ENCODE measurements around the gene KCNQ1.

The KCNQ1 gene

GRCh38 chr11:2862395-2863275 is 417.8 kb downstream of the KCNQ1 start:
- no peak for DNase-seq (ENCODE audit: low spot score)

DNA sequence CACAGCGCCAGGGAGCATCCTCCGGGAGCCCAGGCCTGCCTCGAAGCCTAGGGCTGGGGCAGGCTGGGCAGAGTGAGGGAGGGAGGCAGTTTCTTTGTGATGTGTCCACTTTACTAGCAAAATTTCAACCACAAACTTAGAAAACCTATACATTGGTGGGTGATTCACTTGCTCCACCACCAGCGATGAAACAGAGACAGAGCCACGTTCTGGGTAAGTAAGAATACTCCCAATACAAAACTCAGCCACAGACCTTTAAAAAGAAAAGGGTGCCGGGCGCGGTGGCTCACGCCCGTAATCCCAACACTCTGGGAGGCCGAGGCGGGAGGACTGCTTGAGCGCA is 418.4 kb downstream of the KCNQ1 start:
- no peak for DNase-seq (ENCODE audit: low spot score)

- no peak for DNase-seq (ENCODE audit: low spot score)
These were observed 420.1 kb downstream of the KCNQ1 start for GRCh38 chr11:2864901-2865300.

DNA sequence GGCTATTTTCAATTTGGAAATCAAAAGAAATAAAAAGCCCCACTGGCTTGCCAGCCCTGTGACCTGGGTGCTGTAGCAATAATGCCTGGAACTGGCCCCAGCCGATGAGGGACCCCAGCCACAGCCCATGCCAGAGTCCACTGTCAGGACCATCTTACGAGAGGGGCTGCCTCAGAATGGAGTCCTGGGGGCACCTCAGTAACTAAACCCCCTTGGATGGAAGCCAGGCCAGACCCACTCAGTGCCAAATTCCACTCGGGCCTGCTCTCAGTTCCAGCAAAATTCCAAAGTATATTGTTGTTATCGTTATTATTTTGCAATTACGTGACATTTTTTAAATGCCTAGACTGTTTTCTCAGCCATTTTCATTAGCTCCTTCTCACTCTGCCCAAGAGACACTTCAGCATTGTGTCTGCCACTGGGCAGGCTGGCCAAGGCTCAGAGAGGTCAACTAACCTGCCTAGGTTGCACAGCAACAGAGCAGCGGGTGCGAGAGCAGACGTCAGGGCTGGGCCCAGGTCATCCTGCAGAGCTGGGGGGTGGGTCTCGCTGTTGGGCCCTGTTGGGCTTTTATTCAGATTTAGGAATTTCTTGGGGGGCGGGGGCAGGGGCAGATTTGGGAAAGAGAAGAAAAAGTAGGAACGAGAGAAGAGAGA is 421.2 kb downstream of the KCNQ1 start:
- DNase-seq (ENCODE audit: low spot score): no peak

GRCh38 chr11:2867142-2867541 is 422.3 kb downstream of the KCNQ1 start:
- no peak for DNase-seq (ENCODE audit: low spot score)

GRCh38 chr11:2867722-2868505 is 423.1 kb downstream of the KCNQ1 start:
- no peak for DNase-seq (ENCODE audit: low spot score)

DNA sequence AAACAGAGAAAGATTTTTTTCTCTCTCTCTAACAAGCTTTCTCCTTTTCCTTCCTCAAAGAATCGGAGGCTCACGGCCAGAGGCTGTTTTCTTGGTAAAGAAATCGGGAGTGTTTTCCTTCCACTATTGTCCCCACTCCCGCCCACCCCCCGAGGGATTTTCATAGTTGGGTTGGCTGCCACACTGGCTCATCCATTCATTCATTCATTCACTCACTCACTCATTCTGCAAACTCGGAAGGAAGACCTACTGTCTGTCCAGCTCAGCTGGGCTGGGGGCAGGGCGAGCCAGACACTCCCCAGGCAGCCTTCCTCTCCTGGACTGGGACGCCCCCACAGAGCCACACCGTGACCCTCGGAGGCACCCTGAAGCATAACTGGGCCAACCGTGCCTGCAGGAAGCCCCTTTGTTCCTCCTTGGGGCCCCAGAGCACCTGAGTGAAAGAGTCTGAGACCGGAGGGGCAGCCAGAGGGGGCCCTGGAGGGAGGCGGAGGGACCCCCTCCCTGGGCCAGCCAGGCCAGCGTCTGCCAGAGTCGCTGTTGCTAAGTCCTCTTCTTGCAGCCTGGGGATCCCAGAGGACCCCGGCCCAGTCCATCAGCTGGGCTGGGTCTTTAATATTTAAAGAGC is 423.8 kb downstream of the KCNQ1 start:
- no peak for DNase-seq (ENCODE audit: low spot score)

- DNase-seq (ENCODE audit: low spot score): no peak
These were observed 424.3 kb downstream of the KCNQ1 start for GRCh38 chr11:2869134-2869526.

DNA sequence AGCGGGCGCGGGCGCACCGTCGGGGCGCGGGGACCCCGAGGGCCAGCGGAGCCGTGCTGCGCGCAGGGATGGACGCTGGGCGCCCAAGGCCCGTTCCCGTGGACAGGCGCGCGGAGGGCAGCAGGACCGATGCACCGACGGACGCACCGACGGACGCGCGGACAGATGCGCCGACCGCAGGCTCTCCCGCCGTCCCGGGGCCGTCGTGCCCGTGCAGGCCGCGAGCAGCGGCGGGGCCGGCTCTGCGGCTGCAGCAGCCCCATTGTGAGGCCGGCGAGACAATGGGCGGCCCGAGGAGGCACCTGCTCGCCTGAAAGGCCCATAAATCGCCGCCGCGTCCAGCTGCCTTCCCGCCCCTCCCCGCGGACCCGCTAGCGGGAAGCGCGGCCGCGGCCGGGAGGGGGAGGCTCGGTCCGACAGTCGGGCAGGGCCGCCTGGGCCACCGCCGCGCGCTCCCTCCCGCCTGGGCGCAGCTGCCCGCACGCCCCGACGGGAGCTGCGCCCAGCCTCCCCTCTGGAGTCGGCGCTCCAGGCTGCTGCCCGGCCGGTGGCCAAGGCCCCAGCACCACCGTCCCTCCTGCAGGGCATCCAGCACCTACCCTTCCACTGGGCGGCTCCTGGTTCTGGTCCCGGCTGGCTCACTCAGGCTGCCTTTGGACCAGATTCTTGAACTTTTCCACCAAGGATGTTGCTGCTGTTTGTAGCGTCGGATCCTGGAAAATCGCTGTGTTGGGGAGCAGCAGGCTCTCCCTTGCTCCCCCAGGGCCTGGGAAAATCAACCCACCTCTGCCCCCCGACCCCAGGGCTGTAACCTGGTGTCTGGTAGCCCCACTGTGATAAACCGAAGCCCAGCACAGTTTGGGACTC is 425.0 kb downstream of the KCNQ1 start:
- DNase-seq (ENCODE audit: low spot score): no peak

- no peak for DNase-seq (ENCODE audit: low spot score)
These were observed 425.7 kb downstream of the KCNQ1 start for GRCh38 chr11:2870460-2870859.

GRCh38 chr11:2870969-2871680 is 426.3 kb downstream of the KCNQ1 start:
- no peak for DNase-seq (ENCODE audit: low spot score)

DNA sequence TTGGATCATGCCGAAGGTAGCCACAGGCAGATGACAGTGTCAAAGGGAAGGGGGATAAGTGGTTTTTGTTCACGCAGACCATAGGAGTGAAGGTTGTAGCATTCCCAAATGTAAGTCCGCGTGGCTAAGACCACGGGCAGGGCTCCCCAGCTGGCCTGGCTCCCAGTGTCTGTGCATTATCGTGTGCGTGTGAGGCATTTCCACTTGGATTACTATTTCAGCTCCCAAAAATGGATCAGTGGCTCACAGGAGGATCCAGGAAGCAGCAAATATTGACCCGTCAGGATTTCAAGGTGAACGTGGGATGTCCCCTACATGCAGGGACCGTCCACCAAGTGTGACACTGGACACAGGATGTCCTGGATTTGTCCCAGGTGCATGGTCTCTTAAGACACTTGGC is 430.2 kb downstream of the KCNQ1 start:
- DNase-seq (ENCODE audit: low spot score): no peak

GRCh38 chr11:2877474-2877873 is 432.7 kb downstream of the KCNQ1 start:
- DNase-seq (ENCODE audit: low spot score): no peak

DNA sequence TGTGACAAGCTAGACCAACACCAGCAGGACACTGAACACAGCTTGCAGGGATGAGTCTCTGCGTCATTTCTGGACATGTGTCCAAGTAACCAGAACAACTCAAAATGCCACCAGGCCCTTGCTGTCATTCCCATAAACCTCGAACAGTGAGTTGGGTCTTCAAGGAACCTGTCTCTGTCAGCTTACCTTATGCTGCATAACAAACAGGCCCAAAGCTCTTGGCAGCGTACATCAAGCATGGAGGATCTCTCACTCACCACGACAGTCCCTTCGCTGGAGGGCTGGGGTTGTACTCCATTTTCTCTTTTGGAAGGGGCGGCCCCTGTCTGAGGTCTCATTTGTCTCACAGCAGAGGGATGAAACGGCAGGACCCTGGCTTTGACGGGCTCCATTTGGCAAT is 434.0 kb downstream of the KCNQ1 start:
- DNase-seq (ENCODE audit: low spot score): no peak

DNA sequence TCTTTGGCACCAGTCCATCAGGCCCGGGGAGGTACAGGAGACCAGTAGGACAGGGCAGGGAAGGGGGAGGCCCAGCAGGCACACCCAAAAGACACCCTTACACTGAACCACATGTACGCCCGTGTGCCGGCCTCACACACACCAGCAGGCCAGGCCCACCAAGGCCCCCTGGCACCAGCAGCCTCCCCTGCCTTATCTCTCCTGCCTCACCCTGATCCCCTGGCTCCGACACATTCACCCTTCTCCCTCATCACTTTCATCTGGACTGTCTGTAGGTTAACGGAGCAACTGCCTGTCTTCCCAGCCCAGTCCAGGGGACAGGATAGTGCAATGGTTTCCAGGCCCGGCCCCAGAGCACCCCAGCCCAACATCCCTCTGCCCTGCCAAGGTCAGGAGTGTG is 435.8 kb downstream of the KCNQ1 start:
- no peak for DNase-seq (ENCODE audit: low spot score)

DNA sequence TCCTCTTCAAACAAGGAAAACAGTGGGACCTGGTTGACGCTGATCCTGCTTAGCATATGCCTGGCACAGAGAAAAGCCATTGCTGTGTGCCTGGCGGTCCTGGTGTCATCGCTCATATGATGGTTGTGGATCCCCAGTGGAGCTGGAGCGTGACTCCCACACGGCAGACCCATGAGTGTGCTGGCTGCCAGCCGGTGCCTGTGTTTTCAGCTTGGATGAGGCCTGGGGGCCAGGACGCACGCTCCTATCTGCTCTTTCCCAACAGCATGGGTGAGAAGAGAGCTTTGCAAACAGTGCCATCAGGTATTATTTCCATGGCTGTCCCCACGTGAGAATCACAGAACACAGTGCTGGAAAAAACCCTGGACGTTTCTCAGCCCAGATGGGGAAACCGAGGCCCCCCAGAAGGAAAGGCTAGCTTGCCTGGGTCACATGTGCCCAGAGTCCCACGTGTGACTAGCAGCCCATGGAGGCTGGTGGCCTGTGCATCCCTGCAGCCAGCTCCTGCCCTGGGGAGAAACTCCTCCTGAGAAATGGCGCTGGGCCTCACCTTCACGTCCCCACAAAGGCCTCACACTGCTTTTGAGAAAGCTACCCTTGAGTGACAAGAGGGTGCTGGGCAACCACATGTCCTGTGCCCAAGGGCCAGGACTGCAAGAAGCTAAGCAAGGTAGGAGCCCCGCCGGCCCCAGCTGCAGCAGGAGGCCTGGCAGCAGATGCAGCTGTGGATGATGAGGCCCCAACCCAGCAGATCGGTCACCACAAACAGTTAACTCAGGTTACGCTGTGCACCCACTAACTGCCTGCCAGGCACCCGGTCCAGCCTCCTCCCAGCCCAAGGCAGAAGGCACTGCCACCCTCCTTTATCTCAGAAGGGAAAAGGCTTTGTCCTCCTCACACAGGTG is 436.5 kb downstream of the KCNQ1 start:
- DNase-seq (ENCODE audit: low spot score): no peak

GRCh38 chr11:2881981-2882375 is 437.2 kb downstream of the KCNQ1 start:
- no peak for DNase-seq (ENCODE audit: low spot score)

GRCh38 chr11:2882396-2883110 is 437.7 kb downstream of the KCNQ1 start:
- no peak for DNase-seq (ENCODE audit: low spot score)

DNA sequence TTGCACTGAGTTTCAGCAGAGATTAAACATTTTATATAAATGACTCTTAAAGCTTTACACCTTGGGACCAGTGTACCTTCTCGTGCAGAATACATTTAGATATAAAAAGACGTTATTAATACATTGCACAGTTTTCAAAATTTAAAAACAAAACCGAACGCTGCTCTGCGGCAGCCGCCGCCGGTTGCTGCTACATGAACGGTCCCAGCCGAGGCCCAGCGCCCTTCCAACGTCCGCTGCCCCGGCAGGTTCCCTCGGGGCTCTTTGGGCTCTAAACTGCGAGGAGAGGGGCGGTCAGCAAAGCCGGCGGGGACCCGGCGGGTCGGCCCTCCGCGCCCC is 438.8 kb downstream of the KCNQ1 start:
- DNase-seq (ENCODE audit: low spot score): no peak

Measured in AG08395 (cell line).